Head of caudate nucleus (tissue), 42 donors: ENCODE results near the gene RABGGTB.
"Not testable (repeated sequence)": the region's sequence is repeated elsewhere in the genome, so short reads cannot be mapped to it uniquely, and the experiment has no call there.

ENCODE experiments used
- DNase-seq, 42 donors: peaks; one replicate each; pipeline versions ENCODE4 v3.0.0 to v3.0.0-alpha.2; 2020 to 2021; ENCODE audit warnings: mixed read lengths in 7 of 42
- intact Hi-C: fragments of 100-400 bp; cut with DNase I; formaldehyde crosslinking; loops from one replicate; pipeline ENCODE4 v1.15.0; 2022

The RABGGTB gene

GRCh38 chr1:75785983-75786853 is at the start of gene RABGGTB:
RABGGTB (plus strand) TSS chr1:75786256; CDS start chr1:75786272, 16 bp downstream.
- intact Hi-C loops = loop anchor here (2.0 kb wide), 1 partner anchor 61 kb away; the partner anchor contains the start of gene ACADM
- peak; percentile 91 to 98 (median 95) for DNase-seq

DNA sequence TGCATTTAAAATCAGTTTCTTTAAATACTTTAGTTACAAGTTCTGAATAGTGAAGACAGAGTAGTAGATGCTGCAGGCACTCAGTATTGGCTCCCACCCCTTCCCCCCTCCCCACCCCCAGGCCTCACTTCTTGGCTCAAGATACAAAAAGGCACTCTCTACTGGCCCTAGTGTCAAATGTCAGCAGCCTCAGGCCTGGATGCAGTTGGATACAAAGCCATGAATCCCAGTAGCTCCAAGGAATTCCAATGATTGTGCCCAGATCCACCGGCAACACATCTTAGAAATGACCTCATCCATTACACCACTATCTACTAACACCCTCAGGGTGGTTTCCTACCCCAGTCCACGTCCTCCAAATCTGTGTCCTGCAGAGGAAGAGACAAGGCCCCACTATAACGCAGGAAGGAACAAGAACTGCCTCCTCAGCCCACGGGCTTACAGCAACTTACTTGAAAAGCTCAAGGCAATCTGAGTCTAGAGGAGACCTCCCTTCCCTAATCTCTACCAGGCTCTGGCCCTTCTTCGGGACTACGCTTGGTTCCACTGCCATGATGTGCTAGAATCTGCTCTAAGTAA is 43.9 kb upstream of the RABGGTB start:
- intact Hi-C loops = no loop called here
- DNase-seq = no peak

- no peak for DNase-seq
- intact Hi-C loops = no loop called here
Measured at GRCh38 chr1:75745276-75745675, 40.8 kb upstream of the RABGGTB start.

GRCh38 chr1:75757210-75757609 is 28.8 kb upstream of the RABGGTB start:
- DNase-seq, intact Hi-C loops: not testable (repeated sequence)

GRCh38 chr1:75758543-75758942 is 27.5 kb upstream of the RABGGTB start:
- intact Hi-C loops = not testable (repeated sequence)

DNA sequence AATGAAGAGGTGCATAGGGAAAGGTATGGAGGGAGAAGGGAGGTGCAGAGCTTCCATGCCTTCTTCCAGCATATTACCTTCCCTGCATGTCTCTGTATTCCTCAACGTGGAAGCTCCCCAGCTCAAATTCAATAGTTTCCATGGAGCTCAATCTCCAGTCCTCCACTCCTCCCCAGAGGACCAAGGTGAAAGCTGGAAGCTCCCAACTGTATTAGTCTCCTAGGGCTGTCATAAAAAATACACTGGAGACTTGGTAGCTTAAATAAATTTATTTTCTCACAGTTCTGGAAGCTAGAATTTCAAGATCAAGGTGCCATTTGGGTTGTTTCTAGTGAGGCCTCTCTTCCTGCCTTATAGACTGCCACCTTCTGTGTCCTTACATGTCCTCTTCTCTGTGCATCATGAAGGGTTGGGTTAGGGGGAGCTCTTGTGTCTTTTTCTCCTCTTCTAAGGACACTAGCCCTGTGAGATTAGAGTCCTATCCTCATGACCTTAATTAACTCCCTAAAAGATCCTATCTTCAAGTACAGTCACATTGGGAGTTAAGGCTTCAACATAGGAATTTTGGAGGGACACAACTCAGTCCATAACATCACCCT is 21.9 kb upstream of the RABGGTB start:
- intact Hi-C loops = no loop called here
- no peak for DNase-seq

More at GRCh38 chr1:75758543-75758942, 27.5 kb upstream of the RABGGTB start:
- not testable (repeated sequence) for DNase-seq

DNA sequence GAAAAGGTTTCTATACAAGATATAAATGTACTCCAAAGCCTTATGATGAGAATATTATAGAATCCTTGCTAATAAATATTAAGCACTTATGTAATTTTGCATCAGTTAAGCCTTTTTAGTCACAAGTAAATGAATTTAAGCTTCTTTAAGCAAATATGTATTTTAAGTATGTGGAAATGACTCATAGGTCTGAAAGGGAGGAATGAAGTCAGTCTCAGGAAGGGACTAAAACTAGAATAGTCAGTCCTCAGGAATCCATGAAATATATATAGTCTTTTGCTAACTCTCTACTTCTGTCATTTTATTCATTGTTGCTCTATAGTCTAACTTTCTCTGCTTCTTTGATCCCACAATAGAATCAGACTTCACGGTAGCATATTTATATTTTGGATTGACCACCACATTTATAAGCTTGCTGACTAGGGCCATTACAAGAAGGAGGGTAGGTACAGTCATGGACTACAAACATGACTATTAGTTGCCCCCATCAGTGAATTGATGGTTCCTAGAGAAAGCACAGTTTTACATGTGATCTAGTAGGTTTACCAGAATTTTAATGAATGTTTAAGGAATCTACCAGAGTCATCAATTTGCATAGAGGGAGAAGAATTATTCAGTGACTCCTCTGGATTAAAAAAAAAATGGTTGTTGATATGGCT is 20.2 kb upstream of the RABGGTB start:
- intact Hi-C loops = no loop called here
- no peak for DNase-seq

DNA sequence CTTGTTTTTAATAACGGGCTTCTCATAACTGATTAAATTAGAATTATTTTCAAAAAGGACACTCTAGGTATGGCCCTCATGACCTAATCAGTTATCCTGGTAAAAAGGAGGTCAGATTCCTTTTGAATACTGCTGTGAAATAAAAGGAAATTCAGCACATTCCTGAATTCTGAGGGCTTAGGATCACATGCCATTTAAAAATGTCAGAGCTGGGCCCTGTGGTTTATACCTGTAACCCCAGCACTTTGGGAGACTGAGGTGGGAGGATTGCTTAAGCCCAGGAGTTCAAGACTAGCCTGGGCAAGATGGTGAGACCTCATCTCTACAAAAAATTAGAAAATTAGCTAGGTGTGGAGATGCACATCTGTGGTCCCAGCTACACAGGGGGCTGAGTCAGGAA is 18.0 kb upstream of the RABGGTB start:
- intact Hi-C loops = no loop called here
- DNase-seq = no peak

- intact Hi-C loops = no loop called here
- DNase-seq = no peak
Measured at GRCh38 chr1:75770761-75771160, 15.3 kb upstream of the RABGGTB start.

DNA sequence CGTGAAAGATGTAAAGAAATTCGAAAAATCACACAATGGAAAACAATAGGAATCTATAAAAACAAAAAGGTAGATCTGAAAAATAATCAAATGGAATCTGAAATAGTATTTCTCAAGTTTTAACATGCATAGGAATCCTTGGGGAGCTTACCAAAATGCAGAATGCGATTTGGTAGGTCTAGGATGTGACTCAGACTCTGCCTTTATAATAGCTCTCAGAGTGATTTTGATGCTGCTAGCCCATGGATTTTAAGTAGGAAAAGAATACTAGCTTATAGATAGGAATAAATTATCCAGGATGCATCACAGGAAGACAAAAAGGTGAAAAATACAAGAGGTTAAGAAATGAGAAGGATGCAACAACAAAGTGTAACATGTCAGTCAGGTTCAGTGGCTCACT is 14.1 kb upstream of the RABGGTB start:
- intact Hi-C loops = no loop called here
- no peak for DNase-seq

- intact Hi-C loops, DNase-seq: not testable (repeated sequence)
Measured at GRCh38 chr1:75777812-75778211, 8.2 kb upstream of the RABGGTB start.

GRCh38 chr1:75778694-75779093 is 7.4 kb upstream of the RABGGTB start:
- intact Hi-C loops = not testable (repeated sequence)

GRCh38 chr1:75780183-75780582 is 5.9 kb upstream of the RABGGTB start:
- DNase-seq, intact Hi-C loops: not testable (repeated sequence)

More at GRCh38 chr1:75778694-75779093, 7.4 kb upstream of the RABGGTB start:
- not testable (repeated sequence) for DNase-seq

- DNase-seq, intact Hi-C loops: not testable (repeated sequence)
Measured at GRCh38 chr1:75783920-75784319, 2.1 kb upstream of the RABGGTB start.

- intact Hi-C loops = no loop called here
- no peak for DNase-seq
Measured at GRCh38 chr1:75785320-75785982, 605 bp upstream of the RABGGTB start.

DNA sequence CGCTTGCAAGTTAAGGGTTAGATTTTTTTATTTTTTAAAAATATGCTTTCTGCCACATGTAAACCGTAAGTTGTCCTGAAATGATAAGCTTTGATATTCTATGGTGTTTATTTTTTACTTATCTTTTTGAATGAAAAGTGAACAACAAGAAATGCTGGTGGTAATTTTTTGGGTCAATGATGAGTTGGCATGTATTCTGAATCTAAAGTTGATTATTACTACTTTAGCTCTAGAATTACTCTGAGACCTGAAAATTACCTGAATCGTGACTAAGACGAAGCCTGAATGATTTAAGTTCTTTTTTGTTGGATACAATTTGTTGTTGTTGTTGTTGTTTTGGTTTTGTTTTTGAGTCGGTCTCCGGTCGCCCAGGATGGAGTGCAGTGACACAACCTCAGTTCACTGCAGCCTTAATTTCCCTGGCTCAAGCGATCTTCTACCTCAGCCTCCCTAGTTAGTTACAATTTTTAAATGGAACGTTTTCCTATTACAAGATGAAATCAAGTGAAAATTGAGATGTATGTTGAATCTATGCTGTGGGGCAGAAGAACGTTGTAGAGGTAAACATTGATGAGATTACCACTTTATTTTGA is 941 bp downstream of the RABGGTB start:
- DNase-seq = no peak
- intact Hi-C loops = loop anchor here (2.0 kb wide), 1 partner anchor 62 kb away; the partner anchor contains the start of gene ACADM

- intact Hi-C loops = loop anchor here (2.0 kb wide), 1 partner anchor 63 kb away; the partner anchor contains the start of gene ACADM
- DNase-seq = no peak
Measured at GRCh38 chr1:75787524-75787923, 1.5 kb downstream of the RABGGTB start.

- intact Hi-C loops = no loop called here
- no peak for DNase-seq
Measured at GRCh38 chr1:75789988-75790387, 3.9 kb downstream of the RABGGTB start.
